GM21515 (cell line): ENCODE data around the gene CFAP251.
"Not testable (repeated sequence)": the region's sequence is repeated elsewhere in the genome, so short reads cannot be mapped to it uniquely, and the experiment has no call there.

ENCODE experiments used
- ATAC-seq: cut with Tn5 transposase; IDR thresholded peaks from one replicate; pipeline ENCODE4 v1.9.1; 2021; ENCODE audit not compliant: unreplicated experiment

CFAP251 gene

DNA sequence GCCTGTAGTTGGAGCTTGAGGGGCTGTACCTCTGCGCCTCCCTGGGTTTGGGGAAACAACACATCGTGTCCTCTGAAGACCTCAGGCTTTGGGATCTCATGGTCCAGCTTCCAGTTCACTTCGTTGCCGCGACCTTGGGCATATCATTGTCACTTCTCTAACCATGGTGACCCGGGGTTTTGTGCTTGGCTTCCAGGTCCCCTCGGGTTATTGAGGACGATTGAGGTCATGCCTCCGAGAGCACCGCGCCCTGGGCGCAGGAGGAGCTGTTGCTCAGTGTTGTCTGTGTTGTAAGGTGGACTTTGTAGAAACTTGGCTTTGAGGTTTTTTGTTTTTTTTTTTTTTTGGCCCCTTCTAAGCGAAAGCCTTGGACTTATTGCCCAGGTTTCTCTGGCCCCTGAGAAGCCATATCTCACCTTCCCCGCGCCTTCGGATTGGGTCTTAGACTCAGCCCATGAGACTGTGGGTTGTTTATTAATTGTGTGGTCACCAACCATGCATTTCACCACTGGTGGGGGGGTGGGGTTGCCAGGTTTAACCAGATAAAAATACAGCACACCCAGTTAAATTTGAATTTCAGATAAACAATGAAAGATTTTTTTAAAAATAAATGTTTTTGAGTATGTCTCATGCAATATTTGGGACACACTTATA, 105.9 kb downstream of the CFAP251 start:
- ATAC-seq, result no peak

DNA sequence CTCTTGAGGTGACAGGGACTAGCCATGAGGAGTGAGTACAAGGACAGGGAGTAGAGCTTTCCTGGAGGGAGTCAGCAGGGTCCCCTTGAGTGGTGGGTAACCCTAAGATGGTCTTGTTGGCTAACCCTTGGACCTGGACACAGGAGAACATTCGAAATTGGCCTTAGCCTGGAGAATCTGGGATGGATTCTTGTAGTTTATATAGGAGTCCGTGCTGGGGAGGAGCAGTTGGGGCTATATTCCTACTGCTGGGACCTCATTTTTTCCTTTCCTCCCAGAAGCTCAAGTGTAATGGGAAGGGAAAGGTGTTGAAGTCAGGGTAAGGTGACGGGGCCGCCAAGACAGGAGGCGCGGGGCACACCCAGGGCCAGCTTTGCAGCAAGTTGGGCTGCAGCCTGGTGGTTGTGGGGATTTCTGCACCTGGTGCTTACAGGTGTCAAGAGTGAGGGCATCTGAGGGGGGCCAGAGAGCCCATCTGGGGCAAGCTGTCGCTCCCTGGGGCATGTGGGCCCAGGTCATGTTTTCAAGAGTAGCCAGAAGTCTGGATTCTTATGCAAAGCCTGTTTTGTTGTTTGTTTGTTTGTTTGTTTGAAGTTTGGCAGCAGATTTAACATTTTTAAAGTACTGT, 108.4 kb downstream of the CFAP251 start:
- ATAC-seq, result no peak

DNA sequence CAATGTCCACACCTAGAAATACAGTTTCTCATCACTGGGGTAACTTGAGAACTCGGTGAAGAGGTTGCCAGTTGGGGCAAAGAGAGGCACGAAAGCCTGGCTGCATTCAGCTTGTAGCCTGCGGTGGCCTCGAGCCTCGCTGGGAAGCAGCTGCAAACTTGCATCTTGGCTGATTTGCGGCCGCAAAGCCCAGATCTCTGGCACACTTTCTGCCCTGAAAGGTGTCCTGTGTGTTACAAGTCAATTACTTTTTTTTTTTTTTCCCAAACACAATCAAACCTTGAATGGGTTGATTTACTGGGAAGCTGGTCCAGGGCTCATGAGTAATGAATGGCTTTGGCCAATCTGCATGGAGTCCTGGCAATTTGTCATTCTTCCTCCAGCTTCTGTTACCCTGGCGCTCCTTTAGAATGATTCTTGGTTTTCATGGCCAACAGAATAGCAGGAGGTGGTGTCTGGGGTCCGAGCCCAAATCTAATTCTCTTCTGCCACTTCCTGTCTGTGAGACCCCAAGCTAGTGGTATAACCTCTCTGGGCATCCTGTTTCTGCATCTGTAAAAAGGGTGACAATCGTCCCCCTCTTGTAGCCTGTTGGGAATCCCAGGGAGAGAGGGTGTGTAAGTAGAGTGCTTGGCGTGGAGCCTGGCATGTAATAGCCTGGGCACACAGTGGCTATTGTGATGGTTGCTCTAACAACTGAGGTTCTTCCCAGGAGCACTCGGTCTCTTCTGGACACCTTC, 109.9 kb downstream of the CFAP251 start:
- no peak for ATAC-seq

DNA sequence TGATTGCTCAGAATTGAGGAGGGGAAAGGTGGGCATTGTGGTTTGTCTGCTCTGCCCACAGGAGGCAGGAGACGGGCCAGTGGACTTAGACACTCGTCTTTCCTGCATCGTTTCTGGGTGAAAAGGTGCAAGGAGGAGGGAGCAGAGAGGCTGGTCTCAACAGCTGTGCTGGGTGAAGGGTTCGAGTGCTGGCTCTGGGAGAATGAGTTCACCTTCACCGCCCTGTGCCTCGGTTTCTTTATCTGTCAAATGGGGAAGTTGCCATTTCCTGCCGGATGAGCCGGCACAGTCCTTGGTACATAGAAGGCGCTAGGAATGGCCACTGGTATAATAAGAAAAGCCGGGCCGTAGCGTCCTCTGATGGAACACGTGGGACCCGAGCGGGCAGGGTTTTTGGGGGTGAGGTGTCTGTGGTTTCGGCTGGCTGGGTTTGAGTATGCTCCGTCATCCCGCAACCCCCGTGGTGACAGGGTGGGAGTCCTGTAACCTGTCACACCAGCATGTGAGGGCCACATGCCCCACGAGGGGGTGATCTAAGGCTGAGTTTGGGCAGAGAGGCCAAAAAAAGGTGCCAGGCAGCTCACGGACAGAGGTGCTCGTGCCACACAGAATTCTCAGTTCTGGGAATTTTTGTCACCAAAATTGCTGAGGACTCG, 110.6 kb downstream of the CFAP251 start:
- ATAC-seq, result no peak

DNA sequence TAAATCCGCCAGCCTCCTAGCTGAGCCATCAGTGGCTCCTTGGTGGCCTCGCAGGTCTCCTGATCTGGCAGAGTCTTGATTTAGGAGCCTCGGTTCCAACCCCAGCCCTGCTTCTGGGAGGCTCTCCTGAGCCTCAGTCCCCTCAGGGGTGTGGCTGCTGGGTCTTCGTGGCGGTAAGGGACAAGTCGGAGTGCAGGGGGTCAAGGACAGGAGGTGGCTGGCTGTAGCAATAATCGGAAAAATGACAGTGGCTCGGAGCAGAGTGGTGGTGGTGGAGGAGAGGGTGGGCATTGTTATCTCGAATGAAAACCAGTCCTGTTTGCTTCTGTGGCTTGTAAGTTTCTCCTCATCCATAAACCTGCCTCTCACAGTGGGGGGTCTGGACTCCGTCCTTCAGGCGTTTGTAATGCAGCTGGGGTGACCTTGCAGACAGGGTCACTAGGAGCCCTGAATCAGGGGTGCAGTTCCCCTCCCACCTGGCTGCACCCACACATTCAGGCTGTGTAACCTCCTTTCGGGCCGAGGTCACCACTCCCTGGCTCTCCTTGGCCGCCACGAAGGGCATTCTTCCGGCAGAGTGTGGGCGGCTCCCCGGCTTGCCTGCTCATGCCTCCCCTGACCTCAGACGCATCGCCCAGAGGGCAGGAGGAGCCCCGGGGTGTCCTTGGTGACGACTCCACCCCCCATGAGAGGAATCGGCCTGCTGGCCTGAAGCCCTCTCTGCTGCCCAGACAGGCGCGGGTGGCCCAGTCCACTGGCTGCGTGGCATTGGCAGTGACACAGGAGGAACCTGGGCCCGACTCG, 111.4 kb downstream of the CFAP251 start:
- no peak for ATAC-seq

DNA sequence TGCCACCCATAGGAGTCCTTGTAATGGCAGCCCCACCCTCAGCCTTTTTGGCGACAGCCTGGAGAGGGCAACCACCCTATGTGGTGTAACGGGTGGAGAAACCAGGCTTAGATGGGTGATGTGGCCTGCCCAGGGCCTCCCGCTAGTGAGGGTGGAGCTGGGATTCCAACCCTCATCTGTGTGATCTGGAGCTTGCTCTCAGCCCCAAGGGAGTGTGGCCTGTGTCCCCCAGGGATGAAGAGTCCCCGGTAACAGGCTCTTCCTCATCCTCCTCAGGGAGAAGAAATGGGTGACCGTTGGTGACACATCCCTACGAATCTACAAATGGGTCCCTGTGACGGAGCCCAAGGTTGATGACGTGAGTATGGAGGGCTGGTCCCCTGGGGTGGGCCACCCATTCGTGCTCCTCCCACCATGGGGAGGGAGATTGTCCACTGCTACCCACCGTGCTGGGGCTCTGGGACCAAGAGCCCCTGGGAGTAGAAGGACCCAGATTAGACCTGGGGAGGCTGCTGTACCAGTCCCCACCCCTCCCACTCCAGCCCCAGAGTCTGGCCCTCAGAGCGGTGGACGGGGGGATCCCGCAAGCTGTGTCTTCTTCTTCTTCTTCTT, 112.1 kb downstream of the CFAP251 start:
- ATAC-seq, result no peak

DNA sequence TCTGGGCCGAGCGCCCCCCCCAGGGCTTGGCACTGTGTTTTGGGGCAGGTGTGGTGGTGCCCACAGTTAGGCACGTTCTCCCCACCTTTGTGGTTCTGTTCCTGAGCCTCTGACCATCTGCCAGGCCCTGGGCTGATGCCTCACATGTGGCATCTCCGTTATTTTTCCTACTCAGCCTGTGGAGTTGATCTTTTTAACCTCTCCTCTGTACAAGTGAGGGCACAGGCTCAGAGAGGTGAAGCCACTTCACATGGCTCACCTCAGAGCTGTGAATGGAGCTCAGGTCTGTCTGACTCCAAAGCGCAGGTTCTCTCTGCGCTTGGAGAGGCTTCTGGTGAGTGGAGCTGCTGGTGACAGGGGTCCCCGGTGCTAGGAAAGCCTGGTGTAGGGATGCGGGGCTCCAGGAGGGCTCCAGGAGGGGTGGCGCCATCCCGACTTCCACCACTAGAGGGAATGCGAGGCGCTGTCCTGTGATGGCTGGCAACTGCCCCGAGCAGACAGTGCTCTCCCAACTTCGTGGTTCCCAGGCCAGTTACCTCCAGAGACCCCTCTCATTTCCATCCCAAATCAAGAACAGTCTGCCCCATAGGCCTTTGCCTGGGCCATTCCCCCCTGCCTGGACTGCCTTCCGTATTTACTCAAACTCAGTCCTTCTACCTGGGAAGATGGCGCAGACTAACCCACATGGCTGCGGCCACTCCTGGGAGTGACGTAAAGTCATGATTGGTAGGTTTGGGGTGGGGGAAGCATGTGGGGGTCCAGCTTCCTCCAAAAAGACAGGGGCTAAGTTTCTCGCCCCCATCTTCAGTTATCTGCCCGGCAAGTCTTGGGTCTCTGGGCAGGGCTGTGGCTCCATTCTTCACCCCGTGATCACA, 113.2 kb downstream of the CFAP251 start:
- no peak for ATAC-seq

DNA sequence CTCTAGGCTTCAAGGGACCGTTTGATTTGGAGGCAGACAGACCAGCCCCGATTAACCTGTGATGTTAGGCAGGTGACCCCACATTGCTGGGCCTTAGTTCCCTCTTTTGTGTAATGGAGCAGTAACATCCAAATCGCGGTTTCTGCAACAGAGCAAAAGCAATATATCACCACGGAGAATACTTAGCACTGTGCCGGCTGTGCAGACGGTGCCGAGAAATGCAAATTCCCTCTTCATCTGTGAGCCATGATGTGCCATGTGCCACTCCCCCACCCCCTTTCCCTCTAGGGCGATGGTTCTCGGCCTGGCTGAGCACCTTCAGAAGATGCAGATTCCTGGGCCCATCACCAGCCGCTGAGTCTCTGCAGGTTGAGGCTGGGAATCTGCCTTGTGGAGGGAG, 114.2 kb downstream of the CFAP251 start:
- no peak for ATAC-seq

DNA sequence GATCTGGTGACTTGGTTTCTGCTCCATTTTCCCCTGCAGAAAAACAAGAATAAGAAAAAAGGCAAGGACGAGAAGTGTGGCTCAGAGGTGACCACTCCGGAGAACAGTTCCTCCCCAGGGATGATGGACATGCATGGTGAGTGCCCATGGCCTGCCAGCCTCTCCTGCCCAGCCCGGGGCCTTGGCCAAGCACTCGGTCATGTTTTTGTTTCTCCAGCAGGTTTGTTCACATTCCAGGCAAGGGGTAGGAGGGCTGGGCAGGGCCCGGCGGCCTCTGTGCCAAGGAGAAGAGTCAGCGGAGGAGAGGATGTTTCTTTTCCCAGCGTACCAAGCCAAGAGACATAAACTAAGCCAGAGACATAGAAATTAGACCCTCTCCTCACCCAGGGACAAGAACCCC, 116.9 kb downstream of the CFAP251 start:
- no peak for ATAC-seq

DNA sequence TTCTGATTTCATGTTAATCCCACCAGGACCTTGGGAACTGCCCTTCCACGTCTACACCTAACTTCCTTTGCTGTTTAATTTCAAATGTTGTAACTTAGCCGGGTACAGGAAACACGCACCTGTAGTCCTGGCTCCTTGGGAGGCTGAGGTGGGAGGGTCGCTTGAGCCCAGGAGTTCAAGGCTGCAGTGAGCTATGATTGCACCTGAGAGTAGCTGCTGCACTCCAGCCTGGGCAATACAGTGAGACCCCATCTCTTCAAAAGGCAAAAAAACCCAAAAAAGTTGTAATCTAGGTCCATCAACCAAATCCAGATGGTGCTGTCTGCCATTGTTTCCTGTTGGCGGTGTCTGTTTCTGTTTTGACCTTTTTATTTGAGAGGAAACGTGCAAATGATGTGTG, 117.8 kb downstream of the CFAP251 start:
- no peak for ATAC-seq

DNA sequence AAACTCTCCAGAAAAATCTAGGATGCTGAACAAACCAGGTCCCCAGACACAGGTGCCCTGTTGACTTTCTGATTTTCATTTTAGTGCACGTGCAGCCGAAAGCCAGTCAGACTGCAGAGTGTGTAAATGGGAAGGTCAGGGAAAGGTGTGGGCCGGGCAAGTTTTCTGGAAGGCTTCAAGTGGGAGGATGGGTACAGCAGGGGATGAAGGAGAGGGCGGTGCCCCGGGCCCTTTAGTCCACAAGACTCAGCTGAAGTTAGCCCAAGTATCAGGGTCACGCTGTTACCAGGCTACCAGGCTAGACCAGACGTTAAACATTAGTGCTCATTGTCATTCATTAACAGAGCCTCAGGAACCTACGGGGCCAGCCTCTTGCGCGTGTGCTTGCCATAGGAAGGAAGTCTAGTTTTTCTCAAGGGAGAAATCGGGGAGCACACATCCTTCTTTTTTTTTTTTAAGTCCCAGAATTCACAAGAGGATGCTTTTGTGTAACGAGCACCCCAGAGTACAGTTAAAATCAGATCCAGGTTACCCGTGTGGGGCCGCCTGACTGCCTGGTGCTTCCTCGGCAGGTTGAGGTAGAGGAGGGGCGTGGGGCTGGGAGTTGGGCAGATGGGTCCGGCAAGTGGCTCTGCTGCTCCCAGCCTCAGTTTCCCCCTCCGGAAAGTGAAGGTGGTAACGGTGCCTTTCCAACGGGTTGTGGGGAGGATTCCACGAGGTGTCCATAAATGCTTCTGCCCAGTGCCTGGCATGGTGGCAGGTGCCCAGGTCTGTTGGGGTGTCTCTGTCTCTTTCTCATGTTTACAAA, 122.4 kb downstream of the CFAP251 start:
- ATAC-seq, result no peak

DNA sequence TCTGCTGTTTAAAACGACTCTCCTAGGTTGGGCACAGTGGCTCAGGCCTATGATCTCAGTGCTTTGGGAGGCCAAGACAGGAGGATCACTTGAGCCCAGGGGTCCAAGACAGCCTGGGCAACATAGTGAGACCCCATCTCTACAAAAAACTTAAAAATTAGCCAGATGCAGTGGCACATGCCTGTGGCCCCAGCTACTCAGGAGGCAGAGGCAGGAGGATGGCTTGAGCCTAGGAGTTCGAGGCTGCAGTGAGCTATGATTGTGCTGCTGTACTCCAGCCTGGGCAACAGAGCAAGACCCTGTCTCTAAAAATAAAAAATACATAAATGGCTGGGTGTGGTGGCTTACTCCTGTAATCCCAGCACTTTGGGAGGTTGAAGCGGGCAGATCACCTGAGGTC, 123.1 kb downstream of the CFAP251 start:
- ATAC-seq, result not testable (repeated sequence)

DNA sequence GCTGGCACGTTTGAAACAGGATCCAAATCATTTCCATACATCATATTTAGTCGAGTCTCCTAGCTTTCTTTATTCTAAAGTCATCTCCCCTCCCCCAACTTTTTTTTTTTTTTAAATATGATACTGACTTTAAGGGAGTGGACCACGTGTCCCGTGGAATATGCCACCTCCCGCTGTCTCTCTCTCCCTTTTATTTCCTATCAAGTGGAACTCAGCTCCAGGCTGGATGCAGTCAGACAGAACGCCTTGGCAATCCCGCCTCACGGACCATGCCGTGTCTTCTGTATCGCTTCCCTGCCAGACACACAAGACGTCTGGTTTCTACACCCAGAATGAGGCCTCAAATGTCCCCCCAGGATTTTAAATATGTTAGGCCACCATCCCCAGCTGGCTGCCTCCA, 124.5 kb downstream of the CFAP251 start:
- ATAC-seq, result no peak

DNA sequence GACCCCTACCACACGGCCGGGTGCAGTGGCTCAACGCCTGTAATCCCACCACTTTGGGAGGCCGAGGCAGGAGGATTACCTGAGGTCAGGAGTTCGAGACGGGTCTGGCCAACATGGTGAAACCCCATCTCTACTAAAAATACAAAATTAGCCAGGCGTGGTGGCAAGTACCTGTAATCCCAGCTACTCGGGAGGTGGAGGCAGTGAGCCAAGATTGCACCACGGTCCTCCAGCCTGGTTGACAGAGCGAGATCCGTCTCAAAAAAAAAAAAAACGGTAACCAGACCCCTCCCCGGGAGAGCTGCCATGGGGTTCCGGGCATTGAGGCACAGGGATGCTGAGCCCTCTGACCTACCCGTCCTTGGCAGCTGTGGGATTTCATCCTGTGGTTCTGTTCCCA, 125.1 kb downstream of the CFAP251 start:
- ATAC-seq, result no peak

DNA sequence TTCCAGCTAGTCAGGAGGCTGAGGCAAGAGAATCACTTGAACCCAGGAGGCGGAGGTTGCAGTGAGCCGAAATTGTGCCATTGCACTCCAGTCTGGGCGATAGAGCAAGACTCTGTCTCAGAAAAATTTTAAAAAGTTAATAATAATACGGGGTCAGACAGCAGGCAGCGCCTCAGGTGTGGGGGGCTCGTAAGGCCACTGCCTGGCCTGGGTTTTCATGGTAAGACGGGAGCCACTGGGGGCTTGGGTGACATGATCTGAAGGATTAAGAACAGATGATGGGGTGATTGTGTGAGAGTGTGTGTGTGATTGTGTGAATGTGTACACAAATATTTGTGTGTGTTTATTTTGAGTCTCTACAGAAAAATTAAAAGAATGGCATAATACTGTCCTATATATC, 126.9 kb downstream of the CFAP251 start:
- ATAC-seq, result no peak

DNA sequence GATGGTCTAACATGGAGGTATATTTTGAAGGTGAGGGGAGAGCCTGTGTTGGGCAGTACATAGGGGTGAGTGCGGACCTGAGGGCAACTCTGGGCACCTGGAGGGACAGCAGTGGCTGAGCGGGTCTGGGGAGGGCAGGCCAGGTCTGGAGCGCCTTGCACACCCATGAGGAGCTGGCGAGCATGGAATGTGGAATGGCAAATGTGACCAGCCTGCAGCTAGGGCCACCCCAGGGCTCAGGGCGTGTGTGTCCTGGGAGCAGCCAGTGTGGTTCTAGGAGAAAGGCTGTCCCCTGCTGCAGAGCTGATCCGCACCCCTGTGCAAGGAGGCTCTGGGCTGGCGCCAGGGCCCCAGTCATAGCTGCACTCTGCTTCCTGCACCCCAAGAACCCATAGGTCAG, 127.8 kb downstream of the CFAP251 start:
- no peak for ATAC-seq

DNA sequence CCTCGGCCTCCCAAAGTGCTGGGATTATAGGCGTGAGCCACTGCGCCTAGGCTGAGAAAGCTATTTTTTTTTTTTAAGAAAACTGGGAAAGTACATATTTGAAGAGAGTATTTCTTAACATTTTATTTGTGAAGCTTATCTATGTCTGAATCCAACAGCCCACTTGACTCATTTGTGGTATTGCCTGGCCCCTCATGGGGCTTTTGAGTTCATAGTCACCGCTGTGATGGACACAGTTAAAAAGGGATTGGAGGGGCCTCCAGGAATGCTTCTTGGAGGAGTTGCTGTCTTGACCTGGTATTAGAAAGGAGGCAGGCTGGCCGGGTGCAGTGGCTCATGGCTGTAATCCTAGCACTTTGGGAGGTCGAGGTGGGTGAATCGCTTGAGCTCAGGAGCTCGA, 129.8 kb downstream of the CFAP251 start:
- no peak for ATAC-seq

DNA sequence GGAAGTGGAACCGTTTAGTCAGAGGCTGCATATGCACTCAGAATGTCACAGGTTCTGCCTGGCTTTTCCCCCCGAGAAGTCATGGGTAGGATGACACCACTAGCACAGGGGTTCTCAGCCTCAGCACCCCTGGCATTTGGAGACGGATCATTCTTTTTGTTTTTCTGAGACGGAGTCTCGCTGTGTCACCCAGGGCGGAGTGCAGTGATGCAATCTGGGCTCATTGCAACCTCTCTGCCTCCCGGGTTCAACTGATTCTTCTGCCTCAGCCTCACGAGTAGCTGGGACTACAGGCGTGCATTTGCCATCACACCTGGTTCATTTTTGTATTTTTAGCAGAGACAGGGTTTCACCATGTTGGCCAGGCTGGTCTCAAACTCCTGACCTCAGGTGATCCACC, 131.4 kb downstream of the CFAP251 start:
- ATAC-seq, result no peak

DNA sequence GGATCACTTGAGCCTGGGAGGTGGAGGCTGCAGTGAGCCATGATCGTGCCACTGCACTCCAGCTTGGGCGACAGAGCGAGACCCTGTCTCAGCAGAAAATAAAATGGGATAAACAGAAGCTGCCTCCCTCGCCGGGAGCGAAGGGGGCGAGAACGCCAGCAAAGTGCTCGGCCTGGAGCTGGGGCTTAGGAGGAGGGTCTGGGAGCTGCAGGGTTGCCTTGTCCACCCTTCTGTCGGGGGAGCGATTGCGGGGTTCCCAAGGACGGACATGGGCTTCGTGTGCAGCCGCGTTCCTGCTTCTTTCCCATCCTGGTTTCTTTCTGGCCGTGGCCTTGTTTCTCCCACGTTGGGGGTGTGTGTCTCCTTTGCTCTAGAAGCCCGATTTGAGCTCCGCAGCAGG, 132.3 kb downstream of the CFAP251 start:
- ATAC-seq, result no peak
